SK-N-SH (cell line): ENCODE measurements around the gene POLA1. TPM values are rescaled to one million over a fixed set of nuclear protein-coding genes. Genes with fewer than 3 reads are reported as not detected.

ENCODE experiments used
- CTCF ChIA-PET: fragments of 300-600, 350-600 bp; formaldehyde crosslinking; extraction: SDS; loops from one replicate; lab custom pipeline; 2021; lab: Yijun Ruan, JAX
- POLR2A ChIA-PET: fragments of 350-600 bp; sonication (Branson Sonifier 250); formaldehyde crosslinking; extraction: SDS; loops from one replicate; lab custom pipeline; 2020; ENCODE audit warnings: antibody characterized with exemption, inconsistent platforms; lab: Yijun Ruan, JAX
- DNase-seq: peaks from one replicate; pipeline ENCODE4 v3.0.0; 2012
- H2AFZ ChIP-seq: fragments of 200-600 bp; sonication (generic); 2 replicates; pipeline ENCODE4 v1.8.1; 2016; ENCODE audit warnings: antibody characterized with exemption, mild to moderate bottlenecking, low read depth
- H3F3A ChIP-seq: fragments of 200-600 bp; sonication (generic); replicated peaks from 2 replicates; pipeline ENCODE3; 2016; ENCODE audit warnings: antibody characterized with exemption, mild to moderate bottlenecking; ENCODE audit not compliant: insufficient read depth
- H3K27ac ChIP-seq, 2 experiments: fragments of 200-500 bp in 1 of 2; fragments of 200-600 bp in 1 of 2; sonication (Bioruptor generic) in 1 of 2; sonication (generic), shearing (Covaris generic) in 1 of 2; 2 replicates each; pipeline versions ENCODE4 v1.5.1 to v1.6.1; 2014 to 2016; ENCODE audit warnings: low read depth in 2 of 2, inconsistent platforms in 1 of 2, low read length in 1 of 2, mild to moderate bottlenecking in 1 of 2, mixed read lengths in 1 of 2
- H3K27me3 ChIP-seq: fragments of 200-600 bp; sonication (generic), shearing (Covaris generic); 2 replicates; pipeline ENCODE4 v1.6.1; 2016; ENCODE audit warnings: mixed run types; ENCODE audit not compliant: insufficient read depth
- H3K36me3 ChIP-seq, 2 experiments: fragments of 200-500 bp in 1 of 2; fragments of 200-600 bp in 1 of 2; sonication (Bioruptor generic) in 1 of 2; sonication (generic) in 1 of 2; replicated peaks in 1 of 2; 2 replicates each; pipeline versions ENCODE3 to v1.5.1; 2014 to 2016; ENCODE audit warnings: low read length in 1 of 2, mild to moderate bottlenecking in 1 of 2; ENCODE audit not compliant: insufficient read depth in 2 of 2, control insufficient read depth in 1 of 2
- H3K4me1 ChIP-seq, 2 experiments: fragments of 200-500 bp in 1 of 2; fragments of 200-600 bp in 1 of 2; sonication (Bioruptor generic) in 1 of 2; sonication (generic), shearing (Covaris generic) in 1 of 2; 2 replicates each; pipeline versions ENCODE4 v1.5.1 to v1.6.1; 2014 to 2016; ENCODE audit warnings: low read depth in 1 of 2, low read length in 1 of 2, mixed run types in 1 of 2; ENCODE audit not compliant: insufficient read depth in 2 of 2, control insufficient read depth in 1 of 2
- H3K4me2 ChIP-seq: fragments of 200-600 bp; sonication (generic), shearing (Covaris generic); 2 replicates; pipeline ENCODE4 v1.6.1; 2017; ENCODE audit warnings: mixed run types
- H3K4me3 ChIP-seq, 2 experiments: fragments of 200-500 bp in 1 of 2; fragments of 200-600 bp in 1 of 2; sonication (Bioruptor generic) in 1 of 2; sonication (generic), shearing (Covaris generic) in 1 of 2; 2 replicates each; pipeline versions ENCODE4 v1.5.1 to v1.8.1; 2014 to 2016; ENCODE audit warnings: low read depth in 2 of 2, inconsistent platforms in 1 of 2, low read length in 1 of 2, mild to moderate bottlenecking in 1 of 2, mixed read lengths in 1 of 2, moderate library complexity in 1 of 2
- H3K79me2 ChIP-seq: fragments of 200-600 bp; sonication (generic); 2 replicates; pipeline ENCODE4 v1.8.1; 2017; ENCODE audit warnings: mild to moderate bottlenecking; ENCODE audit not compliant: insufficient read depth
- H3K9ac ChIP-seq: fragments of 200-600 bp; sonication (generic); 2 replicates; pipeline ENCODE4 v1.6.1; 2017; ENCODE audit warnings: mixed run types
- H3K9me2 ChIP-seq: fragments of 200-600 bp; sonication (generic); 2 replicates; pipeline ENCODE4 v1.6.1; 2017; ENCODE audit warnings: mixed run types
- H3K9me3 ChIP-seq: fragments of 200-600 bp; sonication (generic); 2 replicates; pipeline ENCODE4 v1.6.1; 2017; ENCODE audit warnings: mixed run types, mild to moderate bottlenecking, moderate library complexity
- H4K20me1 ChIP-seq: fragments of 200-600 bp; sonication (generic); 2 replicates; pipeline ENCODE4 v1.6.1; 2017; ENCODE audit warnings: mild to moderate bottlenecking, mixed run types; ENCODE audit not compliant: insufficient read depth
- ELF1 ChIP-seq: IDR thresholded peaks from 2 replicates; pipeline ENCODE4 v1.4.0; 2012
- PBX3 ChIP-seq: IDR thresholded peaks from 2 replicates; pipeline ENCODE4; 2012
- RAD21 ChIP-seq: IDR thresholded peaks from 2 replicates; pipeline ENCODE4 v1.6.1; 2012; ENCODE audit warnings: mild to moderate bottlenecking, low read length
- RCOR1 ChIP-seq: fragments of 150-350 bp; IDR thresholded peaks from 2 replicates; pipeline ENCODE4 v1.6.1; 2017; ENCODE audit warnings: antibody characterized with exemption, low read length
- WGBS: methylation state at CpG from one replicate; pipeline ENCODE4 v1.1.6; 2017; ENCODE audit warnings: low lambda C conversion rate; 5-methylcytosine and 5-hydroxymethylcytosine counted together
- polyA plus RNA-seq, 3 experiments: library from polyadenylated mRNA; depleted of rRNA; stranded (reverse); fragments of >200 nt; gene quantifications; 2 replicates each; pipeline ENCODE4 v1.2.3, GENCODE V29; 2012
- small RNA-seq, 7 experiments: library from RNA; depleted of rRNA; stranded (forward); fragments of <200 nt; gene quantifications; one replicate each; pipeline ENCODE3, GENCODE V24; 2012

Gene POLA1
- polyA plus RNA-seq, 1 of the 3 experiments (the other 2 are of a cell fraction): 2.8 TPM

GRCh38 chrX:25043192-25043591 is 349.5 kb downstream of the POLA1 start:
- Histone ChIP-seq H3K9ac (no peak overlapping the region), H3K4me2 (no peak overlapping the region), H3K9me2 (no peaks in the 10 kb centered on the region), H3K36me3 (no peaks in the 10 kb centered on the region), H3K9me3 (no peaks in the 10 kb centered on the region)
- CTCF ChIA-PET: interaction anchor here (0.6 kb wide), 1 partner anchor 354 kb away, joined by 3 read pairs; no protein-coding TSS in a partner anchor
- TF ChIP-seq ELF1 (no peak), PBX3 (no peak), RAD21 (no peak), RCOR1 (no peak)
- TF ChIP-seq, all 33 proteins: peak for 0
- H2AFZ ChIP-seq: no peak overlapping the region
- H3K27ac ChIP-seq: no peak overlapping the region
- H3K27me3 ChIP-seq: no peaks in the 10 kb centered on the region; the same call in 1 of the 2 replicates
- H3K4me3 ChIP-seq: no peak overlapping the region
- H3F3A ChIP-seq: no peaks in the 10 kb centered on the region
- H4K20me1 ChIP-seq: no peaks in the 10 kb centered on the region
- peaks cover 0 to 3% of the 10 kb centered on the region in 2 experiments; a peak in 1 of 4 replicates for H3K4me1 ChIP-seq
- no peak for DNase-seq
- no peaks in the 10 kb centered on the region for H3K79me2 ChIP-seq
- WGBS: 35% methylated on average over 1 of the region's 1 CpG
- POLR2A ChIA-PET: no interaction called here

Small RNAs within 50 kb of the gene (small RNA-seq; reads per million reads assigned to genes)
- gene SCARNA23: 0 to 2.8 (median 0.29) reads per million in 7 experiments

Other genes starting within 250 kb of the POLA1 start
- gene PDK3, start 228.6 kb upstream of the POLA1 start, polyA plus RNA-seq (2012; rRNA removed): 2.5 and 3.1 TPM in 2 replicates
- 2.6 and 3.1 TPM in 2 replicates for gene PCYT1B, start 46.6 kb upstream of the POLA1 start, polyA plus RNA-seq (2012; rRNA removed)